H9 (cell line): ENCODE data around the gene TSHZ1. TPM values are rescaled to one million over a fixed set of nuclear protein-coding genes. Genes with fewer than 3 reads are reported as not detected.

Experiments
- DNase-seq: peaks from one replicate; pipeline ENCODE4 v3.0.0-alpha.2; 2017
- H2AFZ ChIP-seq: one replicate; pipeline ENCODE4 v1.6.1; 2013; ENCODE audit warnings: mild to moderate bottlenecking, low read length, control low read depth, moderate library complexity
- H2AK5ac ChIP-seq: 2 replicates; pipeline ENCODE4 v1.6.1; 2013; ENCODE audit warnings: low read length, control low read depth, mixed read lengths; ENCODE audit not compliant: insufficient read length
- H2BK120ac ChIP-seq: one replicate; pipeline ENCODE4 v1.6.1; 2013; ENCODE audit warnings: low read depth, mild to moderate bottlenecking, low read length, control low read depth, inconsistent platforms; ENCODE audit not compliant: poor library complexity, severe bottlenecking
- H2BK12ac ChIP-seq: 2 replicates; pipeline ENCODE4 v1.6.1; 2013; ENCODE audit warnings: low read length, control low read depth, mixed read lengths, low read depth; ENCODE audit not compliant: insufficient read length
- H2BK15ac ChIP-seq: 2 replicates; pipeline ENCODE4 v1.6.1; 2013; ENCODE audit warnings: low read depth, low read length, control low read depth
- H2BK20ac ChIP-seq: one replicate; pipeline ENCODE4 v1.6.1; 2013; ENCODE audit warnings: low read depth, mild to moderate bottlenecking, low read length, control low read depth, inconsistent platforms; ENCODE audit not compliant: poor library complexity, severe bottlenecking
- H2BK5ac ChIP-seq: 2 replicates; pipeline ENCODE4 v1.6.1; 2013; ENCODE audit warnings: low read length, control low read depth, mixed read lengths; ENCODE audit not compliant: insufficient read length
- H3K14ac ChIP-seq: 2 replicates; pipeline ENCODE4 v1.6.1; 2013; ENCODE audit warnings: low read length, control low read depth; ENCODE audit not compliant: insufficient read depth
- H3K18ac ChIP-seq: 2 replicates; pipeline ENCODE4 v1.6.1; 2013; ENCODE audit warnings: low read depth, mild to moderate bottlenecking, mixed read lengths, low read length, control low read depth; ENCODE audit not compliant: insufficient read length
- H3K23ac ChIP-seq: 2 replicates; pipeline ENCODE4 v1.6.1; 2013; ENCODE audit warnings: low read length, control low read depth, mixed read lengths, low read depth; ENCODE audit not compliant: insufficient read length
- H3K23me2 ChIP-seq: 2 replicates; pipeline ENCODE4 v1.6.1; 2013; ENCODE audit warnings: low read depth, mild to moderate bottlenecking, mixed read lengths, low read length, control low read depth; ENCODE audit not compliant: insufficient read length, poor library complexity, severe bottlenecking
- H3K27ac ChIP-seq: 2 replicates; pipeline ENCODE4 v1.5.1; 2013; ENCODE audit warnings: low read length, control low read depth, mixed read lengths, low read depth; ENCODE audit not compliant: insufficient read length
- H3K27me3 ChIP-seq: 2 replicates; pipeline ENCODE4 v1.6.1; 2013; ENCODE audit warnings: low read length, control low read depth, inconsistent platforms; ENCODE audit not compliant: insufficient read depth
- H3K4ac ChIP-seq: 2 replicates; pipeline ENCODE4 v1.6.1; 2013; ENCODE audit warnings: low read depth, mild to moderate bottlenecking, control low read depth, inconsistent platforms, low read length, moderate library complexity
- H3K4me1 ChIP-seq: 2 replicates; pipeline ENCODE4 v1.6.1; 2013; ENCODE audit warnings: low read length, control low read depth, inconsistent platforms; ENCODE audit not compliant: insufficient read depth
- H3K4me2 ChIP-seq: 2 replicates; pipeline ENCODE4 v1.6.1; 2013; ENCODE audit warnings: low read length, control low read depth, mixed read lengths; ENCODE audit not compliant: insufficient read length, insufficient read depth
- H3K56ac ChIP-seq: 2 replicates; pipeline ENCODE4 v1.6.1; 2013; ENCODE audit warnings: low read depth, mild to moderate bottlenecking, mixed read lengths, low read length, control low read depth; ENCODE audit not compliant: insufficient read length
- H3K79me1 ChIP-seq: 2 replicates; pipeline ENCODE4 v1.6.1; 2013; ENCODE audit warnings: low read depth, mild to moderate bottlenecking, moderate library complexity, low read length, control low read depth, inconsistent platforms; ENCODE audit not compliant: insufficient read depth, poor library complexity, severe bottlenecking
- H3K79me2 ChIP-seq: 2 replicates; pipeline ENCODE4 v1.6.1; 2013; ENCODE audit warnings: low read length, control low read depth, inconsistent platforms; ENCODE audit not compliant: insufficient read depth
- H3K9ac ChIP-seq: 2 replicates; pipeline ENCODE4 v1.6.1; 2013; ENCODE audit warnings: low read length, control low read depth, mixed read lengths; ENCODE audit not compliant: insufficient read length; ENCODE audit errors: extremely low read depth
- H3K9me3 ChIP-seq: one replicate; pipeline ENCODE4 v1.6.1; 2013; ENCODE audit warnings: low read depth, low read length, inconsistent platforms; ENCODE audit not compliant: control insufficient read depth
- H3T11ph ChIP-seq: one replicate; pipeline ENCODE4 v1.6.1; 2013; ENCODE audit warnings: mild to moderate bottlenecking, low read length, control low read depth, inconsistent platforms
- H4K20me1 ChIP-seq: one replicate; pipeline ENCODE4 v1.6.1; 2013; ENCODE audit not compliant: control insufficient read depth, insufficient read length, insufficient read depth
- H4K5ac ChIP-seq: 2 replicates; pipeline ENCODE4 v1.6.1; 2013; ENCODE audit warnings: low read depth, mild to moderate bottlenecking, mixed read lengths, low read length, control low read depth; ENCODE audit not compliant: insufficient read length
- H4K8ac ChIP-seq: replicated peaks from 2 replicates; pipeline ENCODE4 v1.6.1; 2013; ENCODE audit warnings: low read length, control low read depth, mixed read lengths, low read depth; ENCODE audit not compliant: insufficient read length
- H4K91ac ChIP-seq: 2 replicates; pipeline ENCODE4 v1.6.1; 2013; ENCODE audit warnings: low read depth, mild to moderate bottlenecking, moderate library complexity, mixed read lengths, low read length, control low read depth; ENCODE audit not compliant: insufficient read length
- H3K27ac Mint-ChIP-seq, 3 experiments: 2 replicates in 2 of 3; 3 replicates in 1 of 3; pipeline ENCODE4 v1.8.0; 2020 to 2021; ENCODE audit warnings: mixed read lengths in 3 of 3, mild to moderate bottlenecking in 1 of 3, moderate library complexity in 1 of 3
- H3K27me3 Mint-ChIP-seq: 2 replicates; pipeline ENCODE4 v1.8.0; 2021; ENCODE audit warnings: low read depth, mild to moderate bottlenecking, moderate library complexity, mixed read lengths
- H3K36me3 Mint-ChIP-seq, 3 experiments: 2 replicates in 2 of 3; 3 replicates in 1 of 3; pipeline ENCODE4 v1.8.0; 2020 to 2021; ENCODE audit warnings: low read depth in 3 of 3, mixed read lengths in 3 of 3; ENCODE audit not compliant: insufficient read depth in 1 of 3
- H3K4me1 Mint-ChIP-seq, 2 experiments: 2 replicates each; pipeline ENCODE4 v1.8.0; 2020; ENCODE audit warnings: mixed read lengths in 2 of 2
- H3K4me3 Mint-ChIP-seq, 2 experiments: 2 replicates in 1 of 2; 3 replicates in 1 of 2; pipeline ENCODE4 v1.8.0; 2020 to 2021; ENCODE audit warnings: mild to moderate bottlenecking in 2 of 2, mixed read lengths in 2 of 2, moderate library complexity in 1 of 2
- H3K9me3 Mint-ChIP-seq, 2 experiments: 2 replicates in 1 of 2; 3 replicates in 1 of 2; pipeline ENCODE4 v1.8.0; 2020; ENCODE audit warnings: mild to moderate bottlenecking in 2 of 2, mixed read lengths in 2 of 2, moderate library complexity in 1 of 2
- WGBS: extraction: QIAGEN DNeasy Blood & Tissue Kit; methylation state at CpG from one replicate; pipeline ENCODE4 v1.1.7; 2013; ENCODE audit warnings: missing lambda C conversion rate, low lambda C conversion rate, mixed read lengths; ENCODE audit not compliant: insufficient read length; ENCODE audit errors: extremely low coverage; 5-methylcytosine and 5-hydroxymethylcytosine counted together
- total RNA-seq: library from RNA; stranded (reverse); gene quantifications from 2 replicates; pipeline ENCODE4 v1.2.1, GENCODE V29; 2021
- TF ChIP-seq, protein P1 (sequence below): fragments of 200-600 bp; sonication (generic); conservative IDR thresholded peaks from 3 replicates; pipeline ENCODE4 v1.8.0; 2021; ENCODE audit warnings: antibody characterized with exemption, mild to moderate bottlenecking

Gene TSHZ1
- total RNA-seq, 1 experiment from 2014 or later, result 0.15 TPM

GRCh38 chr18:75282746-75283145 lies 72.1 kb downstream of the TSHZ1 start:
- WGBS, result no CpG with 5 or more reads among the region's 15 CpGs
- no peak overlapping the region for H3T11ph ChIP-seq

More at GRCh38 chr18:75282746-75283145, 72.1 kb downstream of the TSHZ1 start:
- H3K4me2 ChIP-seq, result no peak overlapping the region
- no peak overlapping the region for H2AFZ ChIP-seq
- H3K9ac ChIP-seq, result no peak overlapping the region
- Mint-ChIP-seq H3K9me3 (no peaks in the 10 kb centered on the region; a peak in 1 of 5 replicates), H3K4me1 (no peaks in the 10 kb centered on the region; a peak in 1 of 4 replicates), H3K36me3 (peaks cover 0 to 2% (median 0%) of the 10 kb centered on the region in 3 experiments; a peak in 2 of 7 replicates), H3K4me3 (no peak overlapping the region), H3K27ac (peak overlapping the region in 1 of 3 experiments; percentile 62; a peak in 1 of 7 replicates), H3K27me3 (peaks cover 4% of the 10 kb centered on the region)
- no peaks in the 10 kb centered on the region for H3K27me3 ChIP-seq
- H3K23ac ChIP-seq, result no peak overlapping the region
- H2BK5ac ChIP-seq, result no peak overlapping the region
- no peak overlapping the region for H3K56ac ChIP-seq
- no peak overlapping the region for H2BK12ac ChIP-seq
- no peak overlapping the region for H4K91ac ChIP-seq
- H3K27ac ChIP-seq, result no peak overlapping the region
- no peaks in the 10 kb centered on the region for H4K20me1 ChIP-seq
- DNase-seq, result no peak
- no peak overlapping the region for H2BK15ac ChIP-seq
- H4K5ac ChIP-seq, result no peak overlapping the region
- no peak overlapping the region for H4K8ac ChIP-seq
- H3K14ac ChIP-seq, result no peak overlapping the region
- no peaks in the 10 kb centered on the region for H3K9me3 ChIP-seq
- H3K23me2 ChIP-seq, result no peaks in the 10 kb centered on the region
- H2AK5ac ChIP-seq, result no peak overlapping the region
- H3K18ac ChIP-seq, result no peak overlapping the region
- no peak overlapping the region for H2BK20ac ChIP-seq
- no peaks in the 10 kb centered on the region for H3K79me1 ChIP-seq
- no peak overlapping the region for H2BK120ac ChIP-seq
- TF ChIP-seq, protein P1, sequence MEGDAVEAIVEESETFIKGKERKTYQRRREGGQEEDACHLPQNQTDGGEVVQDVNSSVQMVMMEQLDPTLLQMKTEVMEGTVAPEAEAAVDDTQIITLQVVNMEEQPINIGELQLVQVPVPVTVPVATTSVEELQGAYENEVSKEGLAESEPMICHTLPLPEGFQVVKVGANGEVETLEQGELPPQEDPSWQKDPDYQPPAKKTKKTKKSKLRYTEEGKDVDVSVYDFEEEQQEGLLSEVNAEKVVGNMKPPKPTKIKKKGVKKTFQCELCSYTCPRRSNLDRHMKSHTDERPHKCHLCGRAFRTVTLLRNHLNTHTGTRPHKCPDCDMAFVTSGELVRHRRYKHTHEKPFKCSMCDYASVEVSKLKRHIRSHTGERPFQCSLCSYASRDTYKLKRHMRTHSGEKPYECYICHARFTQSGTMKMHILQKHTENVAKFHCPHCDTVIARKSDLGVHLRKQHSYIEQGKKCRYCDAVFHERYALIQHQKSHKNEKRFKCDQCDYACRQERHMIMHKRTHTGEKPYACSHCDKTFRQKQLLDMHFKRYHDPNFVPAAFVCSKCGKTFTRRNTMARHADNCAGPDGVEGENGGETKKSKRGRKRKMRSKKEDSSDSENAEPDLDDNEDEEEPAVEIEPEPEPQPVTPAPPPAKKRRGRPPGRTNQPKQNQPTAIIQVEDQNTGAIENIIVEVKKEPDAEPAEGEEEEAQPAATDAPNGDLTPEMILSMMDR, result no peak
- no peaks in the 10 kb centered on the region for H3K79me2 ChIP-seq
- no peak overlapping the region for H3K4ac ChIP-seq
- H3K4me1 ChIP-seq, result no peaks in the 10 kb centered on the region
